Mesenchymal stem cell (in vitro differentiated cells and primary cell): ENCODE measurements around the gene FADS1.

Source experiments
- DNase-seq: peaks from one replicate; pipeline ENCODE4 v3.0.0-alpha.2; 2013
- H2AFZ ChIP-seq: one replicate; pipeline ENCODE4 v1.6.1; 2013; ENCODE audit warnings: low read depth, mild to moderate bottlenecking, control low read depth, inconsistent platforms, low read length, moderate library complexity
- H2AK5ac ChIP-seq: 2 replicates; pipeline ENCODE4 v1.6.1; 2013; ENCODE audit warnings: low read length, moderate library complexity, mild to moderate bottlenecking, inconsistent platforms; ENCODE audit not compliant: severe bottlenecking
- H2BK120ac ChIP-seq: one replicate; pipeline ENCODE4 v1.6.1; 2013; ENCODE audit warnings: low read depth, mild to moderate bottlenecking, inconsistent platforms, low read length, moderate library complexity
- H2BK12ac ChIP-seq, 2 experiments: one replicate each; pipeline ENCODE4 v1.6.1; 2013; ENCODE audit warnings: inconsistent platforms in 2 of 2, low read length in 2 of 2, mild to moderate bottlenecking in 2 of 2, moderate library complexity in 2 of 2, control low read depth in 1 of 2
- H2BK15ac ChIP-seq: one replicate; pipeline ENCODE4 v1.6.1; 2013; ENCODE audit warnings: mild to moderate bottlenecking, low read depth, inconsistent platforms; ENCODE audit not compliant: poor library complexity, severe bottlenecking
- H2BK5ac ChIP-seq: 2 replicates; pipeline ENCODE4 v1.6.1; 2013; ENCODE audit warnings: low read depth, mild to moderate bottlenecking, low read length, control low read depth, inconsistent platforms; ENCODE audit not compliant: poor library complexity, severe bottlenecking
- H3K14ac ChIP-seq, 2 experiments: one replicate each; pipeline ENCODE4 v1.6.1; 2013; ENCODE audit warnings: inconsistent platforms in 2 of 2, low read length in 2 of 2, control low read depth in 1 of 2, mild to moderate bottlenecking in 1 of 2, moderate library complexity in 1 of 2
- H3K18ac ChIP-seq, 2 experiments: one replicate each; pipeline ENCODE4 v1.6.1; 2013; ENCODE audit warnings: inconsistent platforms in 2 of 2, low read length in 2 of 2, control low read depth in 1 of 2, low read depth in 1 of 2, mild to moderate bottlenecking in 1 of 2
- H3K23ac ChIP-seq, 2 experiments: one replicate each; pipeline ENCODE4 v1.6.1; 2013; ENCODE audit warnings: inconsistent platforms in 2 of 2, low read length in 2 of 2, mild to moderate bottlenecking in 2 of 2, moderate library complexity in 2 of 2, control low read depth in 1 of 2
- H3K27ac ChIP-seq: 2 replicates; pipeline ENCODE4 v1.5.1; 2013; ENCODE audit warnings: mild to moderate bottlenecking, moderate library complexity, low read length, control low read depth, inconsistent platforms; ENCODE audit not compliant: poor library complexity, severe bottlenecking
- H3K27me3 ChIP-seq, 2 experiments: 2 replicates each; pipeline versions ENCODE4 v1.6.1 to v1.7.0; 2013; ENCODE audit warnings: low read length in 2 of 2, mild to moderate bottlenecking in 2 of 2, moderate library complexity in 2 of 2, control low read depth in 1 of 2, inconsistent platforms in 1 of 2; ENCODE audit not compliant: control insufficient read depth in 1 of 2, insufficient read depth in 1 of 2
- H3K36me3 ChIP-seq, 2 experiments: 2 replicates each; pipeline versions ENCODE4 v1.6.1 to v1.7.0; 2013; ENCODE audit warnings: low read length in 2 of 2, control low read depth in 1 of 2, inconsistent platforms in 1 of 2, low read depth in 1 of 2, mild to moderate bottlenecking in 1 of 2; ENCODE audit not compliant: insufficient read depth in 2 of 2, control insufficient read depth in 1 of 2
- H3K4ac ChIP-seq, 2 experiments: one replicate each; pipeline ENCODE4 v1.6.1; 2013; ENCODE audit warnings: inconsistent platforms in 2 of 2, low read length in 2 of 2, mild to moderate bottlenecking in 2 of 2, moderate library complexity in 2 of 2, control low read depth in 1 of 2, low read depth in 1 of 2
- H3K4me1 ChIP-seq: 2 replicates; pipeline ENCODE4 v1.6.1; 2013; ENCODE audit warnings: low read depth, low read length, control low read depth; ENCODE audit not compliant: control insufficient read depth, insufficient read depth
- H3K4me2 ChIP-seq: 2 replicates; pipeline ENCODE4 v1.6.1; 2013; ENCODE audit warnings: low read length, mild to moderate bottlenecking, inconsistent platforms; ENCODE audit not compliant: poor library complexity, severe bottlenecking
- H3K4me3 ChIP-seq, 2 experiments: 2 replicates each; pipeline versions ENCODE4 v1.5.1 to v1.7.0; 2013; ENCODE audit warnings: low read length in 2 of 2, mild to moderate bottlenecking in 2 of 2, control low read depth in 1 of 2, low read depth in 1 of 2; ENCODE audit not compliant: insufficient read depth in 1 of 2
- H3K79me1 ChIP-seq: replicated peaks from 2 replicates; pipeline ENCODE4 v1.6.1; 2013; ENCODE audit warnings: mild to moderate bottlenecking, control low read depth, low read length, inconsistent platforms; ENCODE audit not compliant: poor library complexity, severe bottlenecking
- H3K9ac ChIP-seq: 2 replicates; pipeline ENCODE4 v1.7.0; 2013; ENCODE audit warnings: mild to moderate bottlenecking, low read length, moderate library complexity
- H3K9me3 ChIP-seq: 2 replicates; pipeline ENCODE4 v1.7.0; 2013; ENCODE audit warnings: mild to moderate bottlenecking, low read length; ENCODE audit not compliant: control insufficient read depth
- H4K8ac ChIP-seq: one replicate; pipeline ENCODE4 v1.6.1; 2013; ENCODE audit warnings: inconsistent platforms, mild to moderate bottlenecking, low read length, moderate library complexity
- H4K91ac ChIP-seq: one replicate; pipeline ENCODE4 v1.6.1; 2013; ENCODE audit warnings: mild to moderate bottlenecking, low read length, inconsistent platforms
- WGBS: methylation state at CpG from one replicate; pipeline ENCODE4 v1.1.7; 2013; ENCODE audit warnings: mixed read lengths; 5-methylcytosine and 5-hydroxymethylcytosine counted together

FADS1 gene

DNA sequence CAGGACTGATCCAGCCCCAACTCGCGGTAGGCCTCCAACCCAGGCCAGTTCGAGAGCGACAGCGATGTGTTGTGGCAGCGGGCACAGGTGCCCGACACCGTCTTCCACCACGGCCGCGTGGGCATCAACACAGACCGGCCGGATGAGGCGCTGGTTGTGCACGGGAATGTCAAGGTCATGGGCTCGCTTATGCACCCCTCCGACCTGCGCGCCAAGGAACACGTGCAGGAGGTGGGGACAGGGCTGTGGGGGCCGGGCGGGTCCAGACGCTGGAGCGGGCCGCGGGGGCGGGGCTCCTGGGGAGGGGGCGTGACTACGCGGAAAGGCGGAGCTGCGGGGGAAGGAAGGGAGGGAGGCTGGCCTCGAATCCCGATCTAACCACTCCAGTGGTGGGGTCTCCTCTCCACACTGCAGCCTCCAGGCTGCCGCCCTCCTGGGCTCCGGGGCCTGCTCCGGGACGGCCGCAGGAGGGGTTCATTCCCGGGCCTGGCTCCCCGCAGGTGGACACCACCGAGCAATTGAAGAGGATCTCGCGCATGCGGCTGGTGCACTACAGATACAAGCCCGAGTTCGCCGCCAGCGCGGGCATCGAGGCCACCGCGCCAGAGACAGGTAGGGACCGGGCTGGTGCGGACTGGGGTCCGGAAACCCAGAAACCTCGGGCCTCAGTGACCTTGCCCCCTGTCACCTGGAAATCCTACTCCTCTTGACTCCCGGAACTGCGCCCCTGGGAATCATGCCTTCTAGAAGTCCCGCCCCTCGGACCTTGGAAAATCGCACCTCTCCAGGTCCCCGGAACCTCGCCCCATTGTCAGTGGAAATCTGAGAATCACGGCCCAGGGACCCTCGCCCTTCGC lies 39.3 kb downstream of the FADS1 start:
- H3K4me1 ChIP-seq: peaks cover 31% of the 10 kb centered on the region

DNA sequence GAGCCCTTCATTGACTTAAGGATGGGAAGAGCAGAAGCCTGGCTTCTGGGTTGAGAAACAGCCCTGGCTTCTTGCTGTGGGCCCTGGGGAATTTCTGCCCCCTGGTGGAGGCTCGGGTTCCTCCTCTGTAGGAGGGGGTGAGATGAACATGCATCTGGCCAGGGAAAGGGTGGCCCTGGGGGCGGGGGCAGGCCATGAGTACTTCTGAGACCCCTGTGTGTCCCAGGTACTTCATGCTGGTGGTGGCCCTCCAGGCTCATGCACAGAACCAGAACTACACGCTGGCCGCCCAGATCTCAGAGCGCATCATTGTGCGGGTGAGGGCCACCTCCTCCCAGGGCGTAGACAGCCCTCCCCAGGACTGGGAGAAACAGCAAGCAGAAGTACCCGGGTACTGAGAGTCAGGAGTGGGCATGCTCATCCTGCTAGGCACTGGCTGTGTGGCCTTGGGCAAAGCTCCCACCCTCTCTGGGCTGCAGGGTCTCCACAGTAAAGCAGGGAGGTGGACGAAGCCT lies 40.2 kb downstream of the FADS1 start:
- Histone ChIP-seq H2BK120ac (no peak overlapping the region), H3K23ac (no peak overlapping the region), H3K9me3 (no peaks in the 10 kb centered on the region), H3K18ac (no peak overlapping the region), H4K91ac (no peak overlapping the region), H3K27ac (no peak overlapping the region), H3K27me3 (peaks cover 0 to 48% of the 10 kb centered on the region in 2 experiments), H3K4ac (no peak overlapping the region), H3K4me2 (no peak overlapping the region), H2AK5ac (no peak overlapping the region), H3K9ac (no peak overlapping the region), H3K79me1 (peaks cover 4% of the 10 kb centered on the region), H3K14ac (no peak overlapping the region), H2BK15ac (no peak overlapping the region), H2AFZ (no peak overlapping the region), H4K8ac (no peak overlapping the region), H3K4me3 (no peak overlapping the region), H2BK12ac (no peak overlapping the region), H3K36me3 (peaks cover 0 to 91% of the 10 kb centered on the region in 2 experiments), H3K4me1 (peaks cover 38% of the 10 kb centered on the region), H2BK5ac (no peak overlapping the region)
- whole genome bisulfite sequencing: 83% methylated on average over 9 of the region's 9 CpGs
- peak; percentile 71 for DNase-seq

More for the DNA sequence above, 39.3 kb downstream of the FADS1 start:
- Histone ChIP-seq H3K23ac (no peak overlapping the region), H2BK5ac (no peak overlapping the region), H3K14ac (no peak overlapping the region), H3K4me2 (no peak overlapping the region), H2AK5ac (no peak overlapping the region), H2BK12ac (no peak overlapping the region), H3K9ac (no peak overlapping the region), H3K18ac (no peak overlapping the region), H4K8ac (no peak overlapping the region), H3K4ac (no peak overlapping the region), H3K27ac (no peak overlapping the region), H3K36me3 (peaks cover 0 to 93% of the 10 kb centered on the region in 2 experiments), H3K79me1 (peaks cover 3% of the 10 kb centered on the region), H3K27me3 (peaks cover 0 to 48% of the 10 kb centered on the region in 2 experiments), H4K91ac (no peak overlapping the region), H3K9me3 (no peaks in the 10 kb centered on the region), H2AFZ (no peak overlapping the region), H2BK15ac (no peak overlapping the region), H2BK120ac (no peak overlapping the region), H3K4me3 (no peak overlapping the region)
- no peak for DNase-seq
- 94% methylated on average over 61 of the region's 67 CpGs for WGBS

DNA sequence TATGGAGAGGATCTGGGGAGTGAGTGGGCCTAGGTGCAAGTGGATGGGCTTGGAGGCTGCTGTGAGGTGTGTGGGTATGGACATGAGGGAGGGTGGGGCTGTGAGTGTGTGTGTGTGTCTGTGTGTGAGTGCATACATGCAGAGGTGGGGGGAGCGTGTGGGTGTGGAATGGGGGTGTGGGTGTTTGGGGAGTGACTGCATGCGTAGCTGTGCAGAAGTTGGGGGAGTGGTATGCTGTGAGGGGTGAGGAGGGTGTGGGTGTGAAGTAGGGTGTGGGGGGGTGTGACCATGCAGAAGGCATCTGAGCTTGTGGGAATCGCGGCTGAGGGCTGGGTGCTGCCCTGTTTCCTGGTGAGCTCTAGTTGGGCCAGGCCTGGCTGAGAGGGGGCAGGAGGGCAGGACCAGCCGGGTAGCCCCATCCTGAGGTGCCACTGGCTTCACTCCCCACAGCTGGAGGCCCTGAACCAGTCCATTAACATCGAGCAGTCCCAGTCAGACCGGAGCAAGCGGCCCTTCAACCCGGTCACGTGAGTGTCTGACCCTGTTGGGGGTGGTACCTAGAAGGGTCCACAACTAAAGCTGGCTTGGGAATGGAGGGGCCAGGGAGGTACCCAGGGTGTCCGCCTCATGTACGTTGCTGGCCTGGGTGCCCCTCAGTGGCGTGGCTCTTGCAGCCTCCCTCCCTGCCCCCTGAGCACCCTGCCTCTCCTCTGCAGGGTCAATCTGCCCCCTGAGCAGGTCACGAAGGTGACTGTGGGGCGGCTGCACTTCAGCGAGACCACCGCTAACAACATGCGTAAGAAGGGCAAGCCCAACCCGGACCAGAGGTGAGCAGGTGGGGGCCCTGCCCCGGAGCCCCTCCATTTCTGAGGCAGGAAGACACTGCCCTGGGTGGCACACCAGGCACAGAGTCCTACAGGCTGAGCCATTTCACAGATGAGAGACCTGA lies 40.9 kb downstream of the FADS1 start:
- Histone ChIP-seq H3K9ac (no peak overlapping the region), H3K27ac (no peak overlapping the region), H3K14ac (peak overlapping the region in 1 of 2 experiments; percentile 63), H3K4me1 (peaks cover 41% of the 10 kb centered on the region), H2AK5ac (no peak overlapping the region), H3K23ac (no peak overlapping the region), H3K36me3 (peaks cover 0 to 91% of the 10 kb centered on the region in 2 experiments), H2AFZ (no peak overlapping the region), H3K4me3 (no peak overlapping the region), H2BK5ac (no peak overlapping the region), H2BK12ac (no peak overlapping the region), H3K4ac (no peak overlapping the region), H3K18ac (no peak overlapping the region), H2BK15ac (peak overlapping the region; percentile 92), H3K79me1 (peaks cover 8% of the 10 kb centered on the region), H3K4me2 (no peak overlapping the region), H4K8ac (no peak overlapping the region), H3K27me3 (peaks cover 0 to 51% of the 10 kb centered on the region in 2 experiments), H4K91ac (peak overlapping the region; percentile 43), H2BK120ac (no peak overlapping the region), H3K9me3 (no peaks in the 10 kb centered on the region)
- no peak for DNase-seq
- WGBS: 91% methylated on average over 20 of the region's 20 CpGs
